H9 (cell line): ENCODE data around the gene PPP2R3B. TPM values are rescaled to one million over a fixed set of nuclear protein-coding genes. Genes with fewer than 3 reads are reported as not detected.

Experiments used
- DNase-seq: peaks from one replicate; pipeline ENCODE4 v3.0.0-alpha.2; 2017
- H2AFZ ChIP-seq: one replicate; pipeline ENCODE4 v1.6.1; 2013; ENCODE audit warnings: mild to moderate bottlenecking, low read length, control low read depth, moderate library complexity
- H2AK5ac ChIP-seq: 2 replicates; pipeline ENCODE4 v1.6.1; 2013; ENCODE audit warnings: low read length, control low read depth, mixed read lengths; ENCODE audit not compliant: insufficient read length
- H2BK120ac ChIP-seq: one replicate; pipeline ENCODE4 v1.6.1; 2013; ENCODE audit warnings: low read depth, mild to moderate bottlenecking, low read length, control low read depth, inconsistent platforms; ENCODE audit not compliant: poor library complexity, severe bottlenecking
- H2BK12ac ChIP-seq: 2 replicates; pipeline ENCODE4 v1.6.1; 2013; ENCODE audit warnings: low read length, control low read depth, mixed read lengths, low read depth; ENCODE audit not compliant: insufficient read length
- H2BK15ac ChIP-seq: 2 replicates; pipeline ENCODE4 v1.6.1; 2013; ENCODE audit warnings: low read depth, low read length, control low read depth
- H2BK20ac ChIP-seq: one replicate; pipeline ENCODE4 v1.6.1; 2013; ENCODE audit warnings: low read depth, mild to moderate bottlenecking, low read length, control low read depth, inconsistent platforms; ENCODE audit not compliant: poor library complexity, severe bottlenecking
- H2BK5ac ChIP-seq: 2 replicates; pipeline ENCODE4 v1.6.1; 2013; ENCODE audit warnings: low read length, control low read depth, mixed read lengths; ENCODE audit not compliant: insufficient read length
- H3K14ac ChIP-seq: 2 replicates; pipeline ENCODE4 v1.6.1; 2013; ENCODE audit warnings: low read length, control low read depth; ENCODE audit not compliant: insufficient read depth
- H3K18ac ChIP-seq: 2 replicates; pipeline ENCODE4 v1.6.1; 2013; ENCODE audit warnings: low read depth, mild to moderate bottlenecking, mixed read lengths, low read length, control low read depth; ENCODE audit not compliant: insufficient read length
- H3K23ac ChIP-seq: 2 replicates; pipeline ENCODE4 v1.6.1; 2013; ENCODE audit warnings: low read length, control low read depth, mixed read lengths, low read depth; ENCODE audit not compliant: insufficient read length
- H3K23me2 ChIP-seq: 2 replicates; pipeline ENCODE4 v1.6.1; 2013; ENCODE audit warnings: low read depth, mild to moderate bottlenecking, mixed read lengths, low read length, control low read depth; ENCODE audit not compliant: insufficient read length, poor library complexity, severe bottlenecking
- H3K27ac ChIP-seq: 2 replicates; pipeline ENCODE4 v1.5.1; 2013; ENCODE audit warnings: low read length, control low read depth, mixed read lengths, low read depth; ENCODE audit not compliant: insufficient read length
- H3K27me3 ChIP-seq: 2 replicates; pipeline ENCODE4 v1.6.1; 2013; ENCODE audit warnings: low read length, control low read depth, inconsistent platforms; ENCODE audit not compliant: insufficient read depth
- H3K4ac ChIP-seq: 2 replicates; pipeline ENCODE4 v1.6.1; 2013; ENCODE audit warnings: low read depth, mild to moderate bottlenecking, control low read depth, inconsistent platforms, low read length, moderate library complexity
- H3K4me1 ChIP-seq: 2 replicates; pipeline ENCODE4 v1.6.1; 2013; ENCODE audit warnings: low read length, control low read depth, inconsistent platforms; ENCODE audit not compliant: insufficient read depth
- H3K4me2 ChIP-seq: 2 replicates; pipeline ENCODE4 v1.6.1; 2013; ENCODE audit warnings: low read length, control low read depth, mixed read lengths; ENCODE audit not compliant: insufficient read length, insufficient read depth
- H3K56ac ChIP-seq: 2 replicates; pipeline ENCODE4 v1.6.1; 2013; ENCODE audit warnings: low read depth, mild to moderate bottlenecking, mixed read lengths, low read length, control low read depth; ENCODE audit not compliant: insufficient read length
- H3K79me1 ChIP-seq: 2 replicates; pipeline ENCODE4 v1.6.1; 2013; ENCODE audit warnings: low read depth, mild to moderate bottlenecking, moderate library complexity, low read length, control low read depth, inconsistent platforms; ENCODE audit not compliant: insufficient read depth, poor library complexity, severe bottlenecking
- H3K79me2 ChIP-seq: 2 replicates; pipeline ENCODE4 v1.6.1; 2013; ENCODE audit warnings: low read length, control low read depth, inconsistent platforms; ENCODE audit not compliant: insufficient read depth
- H3K9ac ChIP-seq: 2 replicates; pipeline ENCODE4 v1.6.1; 2013; ENCODE audit warnings: low read length, control low read depth, mixed read lengths; ENCODE audit not compliant: insufficient read length; ENCODE audit errors: extremely low read depth
- H3K9me3 ChIP-seq: one replicate; pipeline ENCODE4 v1.6.1; 2013; ENCODE audit warnings: low read depth, low read length, inconsistent platforms; ENCODE audit not compliant: control insufficient read depth
- H3T11ph ChIP-seq: one replicate; pipeline ENCODE4 v1.6.1; 2013; ENCODE audit warnings: mild to moderate bottlenecking, low read length, control low read depth, inconsistent platforms
- H4K20me1 ChIP-seq: one replicate; pipeline ENCODE4 v1.6.1; 2013; ENCODE audit not compliant: control insufficient read depth, insufficient read length, insufficient read depth
- H4K5ac ChIP-seq: 2 replicates; pipeline ENCODE4 v1.6.1; 2013; ENCODE audit warnings: low read depth, mild to moderate bottlenecking, mixed read lengths, low read length, control low read depth; ENCODE audit not compliant: insufficient read length
- H4K8ac ChIP-seq: replicated peaks from 2 replicates; pipeline ENCODE4 v1.6.1; 2013; ENCODE audit warnings: low read length, control low read depth, mixed read lengths, low read depth; ENCODE audit not compliant: insufficient read length
- H4K91ac ChIP-seq: 2 replicates; pipeline ENCODE4 v1.6.1; 2013; ENCODE audit warnings: low read depth, mild to moderate bottlenecking, moderate library complexity, mixed read lengths, low read length, control low read depth; ENCODE audit not compliant: insufficient read length
- H3K27ac Mint-ChIP-seq, 3 experiments: 2 replicates in 2 of 3; 3 replicates in 1 of 3; pipeline ENCODE4 v1.8.0; 2020 to 2021; ENCODE audit warnings: mixed read lengths in 3 of 3, mild to moderate bottlenecking in 1 of 3, moderate library complexity in 1 of 3
- H3K27me3 Mint-ChIP-seq: 2 replicates; pipeline ENCODE4 v1.8.0; 2021; ENCODE audit warnings: low read depth, mild to moderate bottlenecking, moderate library complexity, mixed read lengths
- H3K36me3 Mint-ChIP-seq, 3 experiments: 2 replicates in 2 of 3; 3 replicates in 1 of 3; pipeline ENCODE4 v1.8.0; 2020 to 2021; ENCODE audit warnings: low read depth in 3 of 3, mixed read lengths in 3 of 3; ENCODE audit not compliant: insufficient read depth in 1 of 3
- H3K4me1 Mint-ChIP-seq, 2 experiments: 2 replicates each; pipeline ENCODE4 v1.8.0; 2020; ENCODE audit warnings: mixed read lengths in 2 of 2
- H3K4me3 Mint-ChIP-seq, 2 experiments: 2 replicates in 1 of 2; 3 replicates in 1 of 2; pipeline ENCODE4 v1.8.0; 2020 to 2021; ENCODE audit warnings: mild to moderate bottlenecking in 2 of 2, mixed read lengths in 2 of 2, moderate library complexity in 1 of 2
- H3K9me3 Mint-ChIP-seq, 2 experiments: 2 replicates in 1 of 2; 3 replicates in 1 of 2; pipeline ENCODE4 v1.8.0; 2020; ENCODE audit warnings: mild to moderate bottlenecking in 2 of 2, mixed read lengths in 2 of 2, moderate library complexity in 1 of 2
- CTCF ChIP-seq: fragments of 200-600 bp; sonication (generic); conservative IDR thresholded peaks from 3 replicates; pipeline ENCODE4 v1.8.0; 2021; ENCODE audit warnings: antibody characterized with exemption, mild to moderate bottlenecking
- WGBS: extraction: QIAGEN DNeasy Blood & Tissue Kit; methylation state at CpG from one replicate; pipeline ENCODE4 v1.1.7; 2013; ENCODE audit warnings: missing lambda C conversion rate, low lambda C conversion rate, mixed read lengths; ENCODE audit not compliant: insufficient read length; ENCODE audit errors: extremely low coverage; 5-methylcytosine and 5-hydroxymethylcytosine counted together
- total RNA-seq: library from RNA; stranded (reverse); gene quantifications from 2 replicates; pipeline ENCODE4 v1.2.1, GENCODE V29; 2021

Gene PPP2R3B
- total RNA-seq, 1 experiment from 2014 or later = 72.1 TPM

- Histone ChIP-seq H3T11ph (no peak overlapping the region), H3K9ac (no peak overlapping the region), H3K27me3 (no peaks in the 10 kb centered on the region), H3K4ac (no peak overlapping the region), H2BK15ac (no peak overlapping the region), H3K14ac (no peak overlapping the region), H3K4me2 (no peak overlapping the region), H3K79me2 (no peaks in the 10 kb centered on the region), H3K23ac (no peak overlapping the region), H2AFZ (no peak overlapping the region), H3K23me2 (no peaks in the 10 kb centered on the region), H2AK5ac (no peak overlapping the region), H3K9me3 (no peaks in the 10 kb centered on the region), H3K27ac (no peak overlapping the region), H2BK20ac (no peak overlapping the region), H3K56ac (no peak overlapping the region), H4K5ac (no peak overlapping the region), H2BK5ac (no peak overlapping the region), H4K8ac (no peak overlapping the region), H2BK120ac (no peak overlapping the region), H4K20me1 (no peaks in the 10 kb centered on the region), H3K79me1 (no peaks in the 10 kb centered on the region), H2BK12ac (no peak overlapping the region), H4K91ac (no peak overlapping the region), H3K4me1 (no peaks in the 10 kb centered on the region), H3K18ac (no peak overlapping the region)
- no CpG with 5 or more reads among the region's 51 CpGs for WGBS
- Mint-ChIP-seq H3K27me3 (no peaks in the 10 kb centered on the region; the same call in 1 of the 2 replicates), H3K27ac (no peak overlapping the region), H3K4me1 (0 out of 4 replicates have a peak, but pooled peaks cover 0 to 2% of the 10 kb centered on the region in 2 experiments), H3K9me3 (peaks cover 5% of the 10 kb centered on the region in 2 experiments), H3K36me3 (peaks cover 21 to 40% (median 31%) of the 10 kb centered on the region in 3 experiments), H3K4me3 (no peak overlapping the region)
- no peak for TF ChIP-seq CTCF
- DNase-seq = no peak
Observed at GRCh38 chrX:333611-334311, 52.9 kb downstream of the PPP2R3B start.
